Testis (tissue), 3 donors: Measurements from ENCODE around the gene SBK2. TPM values are rescaled to one million over a fixed set of nuclear protein-coding genes. Genes with fewer than 3 reads are reported as not detected.
A peak's percentile ranks its signal among the peaks of the same experiment; 100 is the strongest.

Experiments used
- DNase-seq: peaks from one replicate; pipeline ENCODE4 v3.0.0-alpha.2; 2019
- H3K27ac ChIP-seq, 2 donors: fragments of 200-600 bp; sonication (generic); one replicate each; pipeline ENCODE4 v1.5.1; 2019
- H3K27me3 ChIP-seq: fragments of 200-600 bp; sonication (generic); one replicate; pipeline ENCODE4 v1.5.1; 2019
- H3K36me3 ChIP-seq: fragments of 200-600 bp; sonication (generic); one replicate; pipeline ENCODE4 v1.5.1; 2017; ENCODE audit warnings: low read depth; ENCODE audit errors: missing control alignments
- H3K4me1 ChIP-seq: fragments of 200-600 bp; sonication (generic); one replicate; pipeline ENCODE4 v1.5.1; 2019
- H3K4me3 ChIP-seq, 2 donors: fragments of 200-600 bp; sonication (generic); one replicate each; pipeline ENCODE4 v1.5.1; 2017 to 2019
- H3K9me3 ChIP-seq: fragments of 200-600 bp; sonication (generic); one replicate; pipeline ENCODE4 v1.5.1; 2017
- CTCF ChIP-seq, 3 experiments: fragments of 450-650 bp in 2 of 3; fragments of 200-600 bp in 1 of 3; sonication (generic) in 1 of 3; IDR thresholded peaks; one replicate each; pipeline ENCODE4 v1.5.1; 2016 to 2019; ENCODE audit warnings: antibody characterized with exemption in 3 of 3, mild to moderate bottlenecking in 2 of 3, moderate library complexity in 1 of 3
- POLR2A ChIP-seq: fragments of 450-650 bp; IDR thresholded peaks from one replicate; pipeline ENCODE4 v1.6.1; 2017; ENCODE audit warnings: antibody characterized with exemption, mild to moderate bottlenecking, moderate library complexity
- WGBS, 2 donors: methylation state at CpG; one replicate each; pipeline ENCODE4 v1.1.5; 2018; 5-methylcytosine and 5-hydroxymethylcytosine counted together
- intact Hi-C: fragments of 100-400 bp; cut with DNase I; formaldehyde crosslinking; loops from one replicate; pipeline ENCODE4 v1.15.1; 2023; ENCODE audit warnings: low total_unique reads
- polyA plus RNA-seq: library from polyadenylated mRNA; stranded (reverse); fragments of 350-450 nt; fragmentation: Illumina TruSeq; extraction: RNeasy Lipid Tissue Mini Kit (QIAGEN cat#74804); gene quantifications from one replicate; pipeline ENCODE4 v1.2.3, GENCODE V29; 2014; ENCODE audit warnings: low read depth, low replicate concordance; ENCODE audit not compliant: insufficient read depth
- total RNA-seq, 2 donors: library from RNA; depleted of rRNA; stranded (reverse); fragments of >200 nt; gene quantifications; one replicate each; pipeline ENCODE4 v1.2.3, GENCODE V29; 2016

Gene SBK2
- total and polyA plus RNA-seq, 3 donors from 2014 or later, result 0.87 to 1.3 (median 0.99) TPM

- no peak for DNase-seq
- Histone ChIP-seq H3K27ac (no peak overlapping the region), H3K4me3 (no peak overlapping the region), H3K27me3 (no peaks in the 10 kb centered on the region), H3K9me3 (no peaks in the 10 kb centered on the region), H3K4me1 (no peaks in the 10 kb centered on the region), H3K36me3 (no peaks in the 10 kb centered on the region)
- intact Hi-C loops, result no loop called here
- TF ChIP-seq POLR2A, result no peak
- TF ChIP-seq CTCF (IDR thresholded peaks at IDR 0.05), result no peak
Observed at GRCh38 chr19:55567708-55568328, 30.9 kb upstream of the SBK2 start.

GRCh38 chr19:55566823-55567222 lies 29.9 kb upstream of the SBK2 start:
- intact Hi-C loops, result no loop called here
- H3K27me3 ChIP-seq, result no peaks in the 10 kb centered on the region

GRCh38 chr19:55563261-55563690 lies 26.3 kb upstream of the SBK2 start:
- 51 to 62% methylated on average over 12 of the region's 12 CpGs for whole genome bisulfite sequencing, 2 donors
- Histone ChIP-seq H3K36me3 (no peaks in the 10 kb centered on the region), H3K4me3 (no peak overlapping the region), H3K9me3 (no peaks in the 10 kb centered on the region), H3K27me3 (no peaks in the 10 kb centered on the region), H3K4me1 (no peaks in the 10 kb centered on the region), H3K27ac (no peak overlapping the region)
- DNase-seq, result peak; percentile 40
- TF ChIP-seq CTCF (IDR thresholded peaks at IDR 0.05) (no peak), POLR2A (no peak)
- intact Hi-C loops, result no loop called here

More at GRCh38 chr19:55566823-55567222, 29.9 kb upstream of the SBK2 start:
- Histone ChIP-seq H3K4me3 (no peak overlapping the region), H3K9me3 (no peaks in the 10 kb centered on the region), H3K27ac (no peak overlapping the region), H3K4me1 (no peaks in the 10 kb centered on the region), H3K36me3 (no peaks in the 10 kb centered on the region)
- no peak for TF ChIP-seq CTCF (IDR thresholded peaks at IDR 0.05)
- no peak for TF ChIP-seq POLR2A
- DNase-seq, result no peak
- WGBS, 2 donors, result 44 to 52% methylated on average over 9 of the region's 9 CpGs

- WGBS, 2 donors, result 92% methylated on average over 6 to 9 of the region's 9 CpGs
- no peak for TF ChIP-seq POLR2A
- TF ChIP-seq CTCF (IDR thresholded peaks at IDR 0.05), result no peak
- Histone ChIP-seq H3K36me3 (no peaks in the 10 kb centered on the region), H3K9me3 (no peaks in the 10 kb centered on the region), H3K27me3 (no peaks in the 10 kb centered on the region), H3K27ac (no peak overlapping the region), H3K4me3 (no peak overlapping the region), H3K4me1 (no peaks in the 10 kb centered on the region)
- DNase-seq, result no peak
- intact Hi-C loops, result no loop called here
Observed at GRCh38 chr19:55559684-55560083, 22.8 kb upstream of the SBK2 start.

- no peak overlapping the region for H3K27ac ChIP-seq
Observed at GRCh38 chr19:55554741-55555152, 17.8 kb upstream of the SBK2 start.

More at GRCh38 chr19:55554741-55555152, 17.8 kb upstream of the SBK2 start:
- DNase-seq, result no peak
- Histone ChIP-seq H3K4me3 (no peak overlapping the region), H3K4me1 (no peaks in the 10 kb centered on the region), H3K9me3 (no peaks in the 10 kb centered on the region), H3K27me3 (no peaks in the 10 kb centered on the region), H3K36me3 (no peaks in the 10 kb centered on the region)
- intact Hi-C loops, result no loop called here
- WGBS, 2 donors, result 71 to 79% methylated on average over 8 of the region's 8 CpGs
- TF ChIP-seq CTCF (IDR thresholded peaks at IDR 0.05), result no peak
- TF ChIP-seq POLR2A, result no peak
